Pancreas (tissue), 10 donors: ENCODE measurements around the gene RAB1A. TPM values are rescaled to one million over a fixed set of nuclear protein-coding genes. Genes with fewer than 3 reads are reported as not detected.
A peak's percentile ranks its signal among the peaks of the same experiment; 100 is the strongest.

ENCODE experiments used
- ATAC-seq, 4 donors: fragments of 200-7000 bp; cut with Tn5 transposase; one replicate each; pipeline versions ENCODE4 v1.8.0 to v1.9.1; 2020; ENCODE audit warnings: mild to moderate bottlenecking in 4 of 4, moderate library complexity in 4 of 4
- DNase-seq, 6 donors: peaks; one replicate each; pipeline ENCODE4 v3.0.0-alpha.2; 2020
- FAIRE-seq: peaks from 2 replicates; lab custom pipeline; 2012; peaks lifted over from hg19 to GRCh38; lab: Jason Lieb, UNC
- H3K27ac ChIP-seq, 4 donors: fragments of 200-600 bp; sonication (generic); 1 replicate in 3 of 4; 2 replicates in 1 of 4; pipeline versions ENCODE4 v1.5.0 to v1.8.0; 2020
- H3K27me3 ChIP-seq, 4 donors: fragments of 200-600 bp; one replicate each; pipeline ENCODE4 v1.8.0; 2021
- H3K36me3 ChIP-seq, 3 donors: fragments of 200-600 bp; sonication (generic) in 1 of 3; one replicate each; pipeline versions ENCODE4 v1.5.0 to v1.8.0; 2020 to 2021
- H3K4me1 ChIP-seq, 3 donors: fragments of 200-600 bp; one replicate each; pipeline ENCODE4 v1.8.0; 2021
- H3K4me3 ChIP-seq, 4 donors: fragments of 200-600 bp; sonication (generic) in 2 of 4; one replicate each; pipeline versions ENCODE4 v1.5.0 to v1.8.0; 2020 to 2021
- H3K9me3 ChIP-seq, 4 donors: fragments of 200-600 bp; one replicate each; pipeline ENCODE4 v1.8.0; 2021
- WGBS, 2 donors: extraction: QIAGEN DNeasy Blood & Tissue Kit; methylation state at CpG; one replicate each; pipeline ENCODE4 v1.1.7; 2013; 5-methylcytosine and 5-hydroxymethylcytosine counted together
- intact Hi-C, 3 donors: fragments of 100-400 bp; cut with DNase I; formaldehyde crosslinking; loops; one replicate each; pipeline versions ENCODE4 v1.11.1 to v1.14.2; 2022
- polyA plus RNA-seq, 2 donors: library from polyadenylated mRNA; stranded (reverse); fragments of 200-250 nt; gene quantifications; one replicate each; pipeline ENCODE4 v1.2.3, GENCODE V29; 2013
- total RNA-seq, 6 donors: library from RNA; stranded (reverse); fragmentation: NEBNext Ultra II Directional in 4 of 6; extraction: Animal tissue kit (Norgen Biotek cat#: 25700) in 4 of 6; gene quantifications; one replicate each; pipeline versions ENCODE4 v1.2.1 to v1.2.4, GENCODE V29; 2021 to 2023
- TF ChIP-seq, protein P1 (sequence below), 4 donors: fragments of 200-600 bp; sonication (generic) in 3 of 4; IDR thresholded peaks; one replicate each; pipeline versions ENCODE4 v1.5.0 to v1.8.0; 2021; ENCODE audit warnings: antibody characterized with exemption in 4 of 4
- donor health status: healthy with polysubstance abuse.
- donor health status: DM: no; HTN: no; CAD: no; lungs with moderate emphysema.
- donor health status: DM: no; HTN: no; CAD: no.
- donor health status: control.
- donor health status: control.
- donor health status: Bipolar disorder and iron deficiency.
- donor health status: DM: yes; HTN: yes; CAD: no.
- donor health status: DM: no; HTN: no; CAD: no.
- donor health status: DM: no; HTN: no; CAD: no.
- donor health status: DM: yes; HTN: yes; CAD: no.

RAB1A gene
- total and polyA plus RNA-seq, 8 donors, result 43.1 to 84.0 (median 67.5) TPM

- DNase-seq (no peak), FAIRE-seq (no peak), ATAC-seq (no peak)
- TF ChIP-seq, protein P1, sequence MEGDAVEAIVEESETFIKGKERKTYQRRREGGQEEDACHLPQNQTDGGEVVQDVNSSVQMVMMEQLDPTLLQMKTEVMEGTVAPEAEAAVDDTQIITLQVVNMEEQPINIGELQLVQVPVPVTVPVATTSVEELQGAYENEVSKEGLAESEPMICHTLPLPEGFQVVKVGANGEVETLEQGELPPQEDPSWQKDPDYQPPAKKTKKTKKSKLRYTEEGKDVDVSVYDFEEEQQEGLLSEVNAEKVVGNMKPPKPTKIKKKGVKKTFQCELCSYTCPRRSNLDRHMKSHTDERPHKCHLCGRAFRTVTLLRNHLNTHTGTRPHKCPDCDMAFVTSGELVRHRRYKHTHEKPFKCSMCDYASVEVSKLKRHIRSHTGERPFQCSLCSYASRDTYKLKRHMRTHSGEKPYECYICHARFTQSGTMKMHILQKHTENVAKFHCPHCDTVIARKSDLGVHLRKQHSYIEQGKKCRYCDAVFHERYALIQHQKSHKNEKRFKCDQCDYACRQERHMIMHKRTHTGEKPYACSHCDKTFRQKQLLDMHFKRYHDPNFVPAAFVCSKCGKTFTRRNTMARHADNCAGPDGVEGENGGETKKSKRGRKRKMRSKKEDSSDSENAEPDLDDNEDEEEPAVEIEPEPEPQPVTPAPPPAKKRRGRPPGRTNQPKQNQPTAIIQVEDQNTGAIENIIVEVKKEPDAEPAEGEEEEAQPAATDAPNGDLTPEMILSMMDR (IDR thresholded peaks at IDR 0.05), result no peak
- Histone ChIP-seq H3K9me3 (no peaks in the 10 kb centered on the region), H3K27me3 (no peaks in the 10 kb centered on the region), H3K27ac (no peak overlapping the region), H3K4me1 (no peaks in the 10 kb centered on the region), H3K36me3 (no peaks in the 10 kb centered on the region), H3K4me3 (no peak overlapping the region)
- intact Hi-C loops, result no loop called here
- WGBS, 2 donors, result 44 to 58% methylated on average over 1 of the region's 1 CpG
These were observed 26.1 kb upstream of the RAB1A start for GRCh38 chr2:65156041-65156440.

DNA sequence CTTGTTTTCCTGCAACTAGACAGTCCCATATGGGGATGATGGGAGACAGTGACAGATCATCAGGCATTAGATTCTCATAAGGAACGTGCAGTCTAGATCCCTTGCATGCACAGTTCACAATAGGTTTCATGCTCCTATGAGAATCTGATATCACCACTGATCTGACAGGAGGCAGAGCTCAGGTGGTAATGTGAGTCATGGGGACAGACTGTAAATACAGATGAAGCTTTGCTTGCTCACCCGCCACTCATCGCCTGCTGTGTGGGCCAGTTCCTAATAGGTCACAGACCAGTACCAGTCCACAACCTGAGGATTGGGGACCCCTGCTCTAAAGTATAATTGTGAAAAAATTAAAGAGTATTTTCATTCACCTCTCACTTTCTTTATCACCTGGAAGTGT, 23.6 kb upstream of the RAB1A start:
- intact Hi-C loops, result no loop called here

GRCh38 chr2:65146078-65146477, 16.2 kb upstream of the RAB1A start:
- no peak for DNase-seq
- Histone ChIP-seq H3K4me3 (no peak overlapping the region), H3K9me3 (no peaks in the 10 kb centered on the region), H3K4me1 (no peaks in the 10 kb centered on the region), H3K27me3 (no peaks in the 10 kb centered on the region), H3K36me3 (no peaks in the 10 kb centered on the region), H3K27ac (no peak overlapping the region)
- FAIRE-seq, result no peak
- ATAC-seq, result no peak
- TF ChIP-seq, protein P1 (IDR thresholded peaks at IDR 0.05), result no peak
- intact Hi-C loops, result no loop called here
- WGBS, 2 donors, result 62% methylated on average over 3 of the region's 3 CpGs

More for the DNA sequence above, 23.6 kb upstream of the RAB1A start:
- FAIRE-seq, result no peak
- Histone ChIP-seq H3K27ac (no peak overlapping the region), H3K36me3 (no peaks in the 10 kb centered on the region), H3K27me3 (no peaks in the 10 kb centered on the region), H3K4me3 (no peak overlapping the region), H3K4me1 (no peaks in the 10 kb centered on the region), H3K9me3 (no peaks in the 10 kb centered on the region)
- peak in 2 of 4 donors; percentile 36 to 50 for ATAC-seq
- TF ChIP-seq, protein P1 (IDR thresholded peaks at IDR 0.05), result no peak
- WGBS, 2 donors, result 81 to 82% methylated on average over 3 of the region's 3 CpGs
- DNase-seq, result no peak

GRCh38 chr2:65144571-65144970, 14.7 kb upstream of the RAB1A start:
- no peak overlapping the region for H3K27ac ChIP-seq
- intact Hi-C loops, result no loop called here
- no peak overlapping the region for H3K4me3 ChIP-seq
- H3K27me3 ChIP-seq, result no peaks in the 10 kb centered on the region
- no peaks in the 10 kb centered on the region for H3K4me1 ChIP-seq
- ATAC-seq (no peak), DNase-seq (no peak), FAIRE-seq (no peak)
- TF ChIP-seq, protein P1 (IDR thresholded peaks at IDR 0.05), result no peak
- H3K36me3 ChIP-seq, result no peaks in the 10 kb centered on the region
- 50 to 51% methylated on average over 2 of the region's 2 CpGs for WGBS, 2 donors
- H3K9me3 ChIP-seq, result no peaks in the 10 kb centered on the region

GRCh38 chr2:65142515-65142914, 12.6 kb upstream of the RAB1A start:
- no peaks in the 10 kb centered on the region for H3K4me1 ChIP-seq
- H3K27ac ChIP-seq, result no peak overlapping the region
- no peak overlapping the region for H3K4me3 ChIP-seq
- DNase-seq (no peak), ATAC-seq (peak in 3 of 4 donors; percentile 56 to 64 (median 57)), FAIRE-seq (no peak)
- TF ChIP-seq, protein P1 (IDR thresholded peaks at IDR 0.05), result no peak
- no peaks in the 10 kb centered on the region for H3K27me3 ChIP-seq
- no peaks in the 10 kb centered on the region for H3K36me3 ChIP-seq
- no peaks in the 10 kb centered on the region for H3K9me3 ChIP-seq
- intact Hi-C loops, result no loop called here
